ENCODE results near the gene MPIG6B. TPM values are rescaled to one million over a fixed set of nuclear protein-coding genes. Genes with fewer than 3 reads are reported as not detected.

MPIG6B gene
- total RNA-seq, 2 experiments from 2014 or later, result not detected

GRCh38 chr6:31727034-31727716 is 4.0 kb downstream of the MPIG6B start:
- Histone ChIP-seq H4K20me1 (ENCODE audit: insufficient read depth, low read length) (no peaks in the 10 kb centered on the region), H3K4me1 (ENCODE audit: insufficient read depth, low read length, poor library complexity, severe bottlenecking) (peaks cover 41% of the 10 kb centered on the region), H3K36me3 (ENCODE audit: insufficient read depth, low read length) (peaks cover 44% of the 10 kb centered on the region), H3K79me2 (ENCODE audit: insufficient read depth, low read depth, low read length) (no peaks in the 10 kb centered on the region), H3K9me2 (ENCODE audit: insufficient read depth, low read length) (no peaks in the 10 kb centered on the region), H3K9me3 (ENCODE audit: low read length) (no peaks in the 10 kb centered on the region), H3K4me3 (ENCODE audit: low read depth, low read length, poor library complexity, severe bottlenecking) (no peak overlapping the region), H3K4me2 (ENCODE audit: low read length) (peak overlapping the region; percentile 51), H3K27ac (ENCODE audit: low read depth, low read length, poor library complexity, severe bottlenecking) (peak overlapping the region; percentile 60), H2AFZ (ENCODE audit: low read length) (no peak overlapping the region)
- ChIA-PET POLR2A (interaction anchor here (0.5 to 1.5 kb wide), 8 partner anchors 9 to 177 kb away, joined by 3 to 13 read pairs (median 4); partner anchors contain the start of genes ABHD16A, CLIC1 and HSPA1B), CTCF (ENCODE audit: unreplicated experiment) (interaction anchor here (1.0 kb wide), 1 partner anchor 105 kb away, joined by 3 read pairs; no protein-coding TSS in a partner anchor)
- TF ChIP-seq, protein P1, sequence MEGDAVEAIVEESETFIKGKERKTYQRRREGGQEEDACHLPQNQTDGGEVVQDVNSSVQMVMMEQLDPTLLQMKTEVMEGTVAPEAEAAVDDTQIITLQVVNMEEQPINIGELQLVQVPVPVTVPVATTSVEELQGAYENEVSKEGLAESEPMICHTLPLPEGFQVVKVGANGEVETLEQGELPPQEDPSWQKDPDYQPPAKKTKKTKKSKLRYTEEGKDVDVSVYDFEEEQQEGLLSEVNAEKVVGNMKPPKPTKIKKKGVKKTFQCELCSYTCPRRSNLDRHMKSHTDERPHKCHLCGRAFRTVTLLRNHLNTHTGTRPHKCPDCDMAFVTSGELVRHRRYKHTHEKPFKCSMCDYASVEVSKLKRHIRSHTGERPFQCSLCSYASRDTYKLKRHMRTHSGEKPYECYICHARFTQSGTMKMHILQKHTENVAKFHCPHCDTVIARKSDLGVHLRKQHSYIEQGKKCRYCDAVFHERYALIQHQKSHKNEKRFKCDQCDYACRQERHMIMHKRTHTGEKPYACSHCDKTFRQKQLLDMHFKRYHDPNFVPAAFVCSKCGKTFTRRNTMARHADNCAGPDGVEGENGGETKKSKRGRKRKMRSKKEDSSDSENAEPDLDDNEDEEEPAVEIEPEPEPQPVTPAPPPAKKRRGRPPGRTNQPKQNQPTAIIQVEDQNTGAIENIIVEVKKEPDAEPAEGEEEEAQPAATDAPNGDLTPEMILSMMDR (conservative IDR thresholded peaks at IDR 0.05; ENCODE audit: low read length), result no peak
- no peak for TF ChIP-seq EZH2phosphoT487 (IDR thresholded peaks at IDR 0.05; ENCODE audit: borderline replicate concordance, low read depth, low read length)
- no TSS peak for BruUV-seq (replicated peaks)
- DNase-seq (ENCODE audit: low spot score), result no peak
- intact Hi-C loops (cut with micrococcal nuclease; ENCODE audit: unreplicated experiment), result loop anchor here (2.0 kb wide), 2 partner anchors 24 to 46 kb away; partner anchors contain the start of genes ABHD16A and LY6G5C

GRCh38 chr6:31727717-31728671 is 4.8 kb downstream of the MPIG6B start:
- Histone ChIP-seq H3K79me2 (ENCODE audit: insufficient read depth, low read depth, low read length) (no peaks in the 10 kb centered on the region), H3K4me3 (ENCODE audit: low read depth, low read length, poor library complexity, severe bottlenecking) (peak overlapping the region; percentile 7), H3K4me2 (ENCODE audit: low read length) (peak overlapping the region; percentile 64), H3K9me3 (ENCODE audit: low read length) (no peaks in the 10 kb centered on the region), H3K4me1 (ENCODE audit: insufficient read depth, low read length, poor library complexity, severe bottlenecking) (peaks cover 41% of the 10 kb centered on the region), H3K9me2 (ENCODE audit: insufficient read depth, low read length) (no peaks in the 10 kb centered on the region), H3K27ac (ENCODE audit: low read depth, low read length, poor library complexity, severe bottlenecking) (peak overlapping the region; percentile 60), H2AFZ (ENCODE audit: low read length) (no peak overlapping the region), H4K20me1 (ENCODE audit: insufficient read depth, low read length) (no peaks in the 10 kb centered on the region), H3K36me3 (ENCODE audit: insufficient read depth, low read length) (peaks cover 52% of the 10 kb centered on the region)
- no peak for TF ChIP-seq EZH2phosphoT487 (IDR thresholded peaks at IDR 0.05; ENCODE audit: borderline replicate concordance, low read depth, low read length)
- TF ChIP-seq, protein P1 (conservative IDR thresholded peaks at IDR 0.05; ENCODE audit: low read length), result no peak
- no TSS peak for BruUV-seq (replicated peaks)
- DNase-seq (ENCODE audit: low spot score), result peak; percentile 90
- ChIA-PET POLR2A (interaction anchor here (0.5 to 1.5 kb wide), 8 partner anchors 8 to 178 kb away, joined by 3 to 13 read pairs (median 4); partner anchors contain the start of genes ABHD16A, CLIC1 and HSPA1B), CTCF (ENCODE audit: unreplicated experiment) (interaction anchor here (1.0 kb wide), 1 partner anchor 104 kb away, joined by 3 read pairs; no protein-coding TSS in a partner anchor)
- intact Hi-C loops (cut with micrococcal nuclease; ENCODE audit: unreplicated experiment), result loop anchor here (2.0 kb wide), 2 partner anchors 25 to 47 kb away; partner anchors contain the start of genes ABHD16A and LY6G5C
